A673 (cell line): Measurements from ENCODE around the gene PAX5.

ENCODE experiments used
- EZH2 ChIP-seq: fragments of 200-600 bp; sonication (generic); IDR thresholded peaks from 2 replicates; pipeline ENCODE4 v1.6.1; 2017; ENCODE audit warnings: borderline replicate concordance, low read depth, mild to moderate bottlenecking, mixed read lengths, antibody characterized with exemption, low read length; ENCODE audit not compliant: poor library complexity, severe bottlenecking
- TF ChIP-seq, protein P1 (sequence below): fragments of 300-800, 200-600 bp; sonication (generic); conservative IDR thresholded peaks from 2 replicates; pipeline ENCODE4 v1.5.1; 2017; ENCODE audit warnings: low read depth, mild to moderate bottlenecking, antibody characterized with exemption, low read length, moderate library complexity, mixed read lengths

- TF ChIP-seq, protein P1, sequence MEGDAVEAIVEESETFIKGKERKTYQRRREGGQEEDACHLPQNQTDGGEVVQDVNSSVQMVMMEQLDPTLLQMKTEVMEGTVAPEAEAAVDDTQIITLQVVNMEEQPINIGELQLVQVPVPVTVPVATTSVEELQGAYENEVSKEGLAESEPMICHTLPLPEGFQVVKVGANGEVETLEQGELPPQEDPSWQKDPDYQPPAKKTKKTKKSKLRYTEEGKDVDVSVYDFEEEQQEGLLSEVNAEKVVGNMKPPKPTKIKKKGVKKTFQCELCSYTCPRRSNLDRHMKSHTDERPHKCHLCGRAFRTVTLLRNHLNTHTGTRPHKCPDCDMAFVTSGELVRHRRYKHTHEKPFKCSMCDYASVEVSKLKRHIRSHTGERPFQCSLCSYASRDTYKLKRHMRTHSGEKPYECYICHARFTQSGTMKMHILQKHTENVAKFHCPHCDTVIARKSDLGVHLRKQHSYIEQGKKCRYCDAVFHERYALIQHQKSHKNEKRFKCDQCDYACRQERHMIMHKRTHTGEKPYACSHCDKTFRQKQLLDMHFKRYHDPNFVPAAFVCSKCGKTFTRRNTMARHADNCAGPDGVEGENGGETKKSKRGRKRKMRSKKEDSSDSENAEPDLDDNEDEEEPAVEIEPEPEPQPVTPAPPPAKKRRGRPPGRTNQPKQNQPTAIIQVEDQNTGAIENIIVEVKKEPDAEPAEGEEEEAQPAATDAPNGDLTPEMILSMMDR, result no peak
- no peak for TF ChIP-seq EZH2
These were observed at the start of gene PAX5 for GRCh38 chr9:37033682-37034304.
